Right kidney (tissue), 1 donor: ENCODE data around the gene ARFGAP2.

Experiments
- DNase-seq: peaks from one replicate; pipeline ENCODE4 v3.0.0-alpha.2; 2016

The ARFGAP2 gene

DNA sequence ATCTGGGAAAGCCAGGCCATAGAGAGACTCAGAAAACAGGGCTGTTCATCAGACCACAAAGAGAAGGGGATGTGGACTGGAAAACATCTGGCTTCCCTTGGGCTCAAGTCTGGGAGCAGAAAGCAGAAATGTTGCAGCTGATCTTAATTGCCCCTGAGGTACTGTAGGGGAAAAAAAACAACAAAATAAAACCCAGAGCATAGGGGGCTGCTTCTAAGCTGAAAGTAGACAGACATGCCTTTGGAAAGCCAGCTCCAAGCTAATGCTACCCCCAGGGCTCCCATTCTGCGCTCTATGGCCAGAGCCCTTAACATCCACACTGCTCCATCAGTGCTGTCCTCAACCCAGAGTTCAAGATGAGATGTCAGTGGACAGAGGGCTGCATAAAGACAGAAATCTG is 11.6 kb upstream of the ARFGAP2 start:
- DNase-seq = no peak

DNA sequence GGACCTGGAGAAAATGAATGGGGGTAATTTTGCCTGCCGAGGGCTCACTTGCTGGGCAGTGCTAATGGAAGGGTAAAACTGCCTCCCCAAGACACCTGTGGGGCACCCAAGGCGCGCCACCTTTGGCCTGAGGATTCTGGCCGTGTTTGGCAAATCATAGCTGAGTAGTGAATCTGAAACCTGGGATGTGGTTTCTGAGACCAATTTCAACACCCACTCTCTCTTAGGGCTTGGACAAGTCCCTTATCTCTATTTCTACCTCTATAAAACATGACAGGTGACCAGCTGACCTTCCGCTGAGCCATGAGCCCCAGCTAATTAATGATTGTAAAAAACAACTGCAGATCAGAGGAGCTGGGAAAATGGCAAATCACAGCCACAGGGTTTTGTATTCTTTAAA is 11.0 kb upstream of the ARFGAP2 start:
- peak; percentile 35 for DNase-seq

DNA sequence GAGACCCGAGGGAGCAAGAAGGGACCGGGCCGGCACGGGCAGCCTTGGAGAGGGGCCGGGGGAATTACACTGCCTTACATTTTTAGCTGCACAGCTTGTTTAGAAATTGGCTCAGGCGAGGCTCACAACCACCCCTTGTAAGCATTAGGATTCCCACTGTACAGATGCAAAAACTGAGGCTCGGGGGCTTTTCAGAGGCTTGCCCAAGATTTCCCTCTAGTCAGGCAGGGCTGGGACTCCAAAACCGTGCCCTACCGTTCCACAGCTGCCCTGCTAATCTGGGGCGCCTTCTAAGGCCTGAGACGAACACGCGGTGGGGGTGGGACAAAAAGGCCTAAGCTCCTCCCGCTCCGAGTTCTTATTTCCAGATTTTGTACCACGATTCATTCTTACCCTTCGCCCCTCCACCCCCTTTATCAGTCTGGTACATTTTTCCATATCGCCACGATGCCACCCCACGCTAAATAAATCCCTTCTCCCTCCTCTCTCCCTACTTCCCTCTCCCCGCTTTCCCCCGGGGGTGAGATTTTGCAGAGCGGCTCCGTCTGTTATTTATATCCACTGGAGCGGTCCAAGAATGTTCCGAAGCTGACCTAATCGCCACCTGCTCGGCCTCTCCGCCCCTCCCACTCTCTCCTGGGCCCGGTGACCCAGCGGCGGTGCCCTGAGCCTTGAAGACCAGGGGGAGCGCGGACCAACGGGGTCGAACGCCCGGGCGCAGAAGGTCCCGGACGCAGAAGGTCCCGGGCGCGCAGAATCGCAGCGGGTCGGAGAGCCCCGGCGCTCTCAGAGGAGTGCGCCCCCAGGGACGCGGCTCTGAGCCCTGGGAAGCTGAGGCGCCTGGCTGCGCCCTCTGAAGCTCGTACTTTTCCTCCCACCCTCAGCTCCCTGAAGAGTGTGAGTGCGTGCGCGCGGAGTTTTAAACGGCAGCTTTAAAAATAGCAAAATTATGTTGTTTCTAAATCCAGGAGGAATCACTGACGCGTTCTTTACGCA is 10.3 kb upstream of the ARFGAP2 start:
- peak; percentile 75 for DNase-seq

DNA sequence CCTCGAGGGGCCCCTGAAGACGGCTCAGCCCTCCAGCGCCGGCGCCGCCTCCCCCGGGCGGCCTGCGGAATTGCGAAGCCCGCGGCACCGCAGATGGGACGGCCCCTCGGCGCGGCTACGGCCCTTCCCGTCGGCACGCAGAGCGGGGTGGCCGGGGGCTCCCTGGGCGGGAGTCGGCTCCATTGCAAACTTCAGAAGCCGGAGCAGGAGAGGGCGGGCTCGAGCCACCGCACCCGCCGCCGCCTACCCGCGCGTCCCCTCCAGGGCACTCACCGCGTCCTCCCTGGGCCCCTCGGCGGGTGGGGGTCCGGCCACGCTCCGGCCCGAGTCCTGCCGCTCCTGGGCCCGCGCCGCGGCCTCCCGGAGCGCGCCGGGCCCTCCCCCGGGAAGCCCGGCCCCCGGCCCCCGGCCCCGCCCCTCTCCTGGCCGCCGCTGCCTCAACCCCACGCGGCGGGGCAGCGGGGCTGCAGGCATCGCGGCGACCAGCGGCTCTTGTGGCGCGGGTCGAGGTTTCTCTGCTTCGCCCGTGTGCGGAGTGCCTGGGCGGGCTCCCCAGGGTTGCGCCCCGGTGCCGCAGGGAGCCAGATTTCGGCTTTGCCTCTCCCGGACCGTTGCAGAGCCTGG is 9.5 kb upstream of the ARFGAP2 start, which contains the start of gene PACSIN3:
Gene PACSIN3 (minus strand): TSS at position 359 of the 624 bp plus-strand sequence. CDS start 3,707 bp downstream, outside the sequence.
- no peak for DNase-seq

DNA sequence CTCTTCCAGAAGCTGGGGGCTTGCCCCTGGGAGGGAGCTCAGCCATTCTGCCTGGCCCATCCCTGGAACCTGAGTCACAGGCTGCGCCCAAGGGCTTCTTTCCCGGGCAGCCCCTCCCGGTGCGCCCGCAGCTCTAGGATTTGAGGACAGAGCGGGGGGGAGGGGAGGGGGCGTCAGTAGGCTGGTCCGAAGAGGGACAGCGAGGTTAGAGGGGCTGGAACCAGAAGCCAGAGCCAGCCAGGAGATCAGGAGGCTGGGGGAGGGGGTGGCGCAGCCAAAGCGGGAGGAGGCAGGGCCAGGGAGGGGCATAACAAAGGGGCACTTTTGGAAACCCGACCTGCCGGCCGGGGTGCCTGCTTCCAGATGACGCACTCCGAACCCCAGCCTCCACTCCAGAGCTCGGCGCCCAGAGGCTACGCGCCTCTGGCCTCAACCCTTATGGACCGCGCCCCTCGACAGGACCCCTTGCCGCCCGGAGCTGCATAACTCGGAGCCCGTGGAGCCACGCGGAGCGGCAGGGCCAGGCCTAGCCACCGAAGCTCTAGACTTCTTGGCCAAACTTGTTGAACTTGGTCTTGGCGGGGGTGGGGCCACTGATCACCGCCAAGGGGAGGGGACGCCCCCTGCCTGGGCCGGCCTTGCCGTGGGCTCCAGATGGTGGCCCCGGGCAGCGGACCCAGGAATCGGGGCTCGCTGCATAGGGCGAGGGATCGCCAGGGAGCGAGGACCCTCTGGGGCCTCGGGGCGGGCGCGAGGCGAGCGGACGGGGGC is 8.8 kb upstream of the ARFGAP2 start:
- peak; percentile 87 for DNase-seq

DNA sequence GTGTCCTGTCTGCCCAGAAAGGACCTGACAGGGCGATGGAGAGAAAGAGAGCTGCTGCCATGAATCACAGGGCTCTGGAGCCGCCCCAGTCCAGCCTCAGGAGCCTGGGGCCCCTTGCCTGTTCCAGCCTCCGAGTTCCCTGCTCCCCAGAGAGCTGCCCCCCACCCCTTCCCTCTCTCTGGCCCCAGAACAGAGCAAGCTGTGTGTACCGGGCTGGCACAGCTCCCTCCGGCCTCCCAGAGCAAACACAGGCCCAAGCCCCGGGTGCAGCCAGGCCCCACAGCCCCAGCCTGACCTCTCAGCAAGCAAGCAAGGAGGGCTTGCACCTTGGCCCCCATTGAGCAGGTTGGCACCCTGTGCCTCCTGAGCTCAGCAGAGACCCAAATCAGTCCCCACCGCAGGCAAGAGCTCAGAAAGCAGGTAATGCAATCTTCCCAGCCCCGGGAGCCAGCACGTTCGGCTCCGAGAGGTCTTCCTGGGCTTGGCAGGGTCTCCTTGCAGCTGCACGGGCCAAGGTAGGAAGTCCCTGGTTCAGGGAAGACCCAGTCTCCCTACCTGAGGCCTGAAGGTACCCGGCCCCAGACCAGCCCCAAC is 8.1 kb upstream of the ARFGAP2 start:
- DNase-seq = peak; percentile 62

DNA sequence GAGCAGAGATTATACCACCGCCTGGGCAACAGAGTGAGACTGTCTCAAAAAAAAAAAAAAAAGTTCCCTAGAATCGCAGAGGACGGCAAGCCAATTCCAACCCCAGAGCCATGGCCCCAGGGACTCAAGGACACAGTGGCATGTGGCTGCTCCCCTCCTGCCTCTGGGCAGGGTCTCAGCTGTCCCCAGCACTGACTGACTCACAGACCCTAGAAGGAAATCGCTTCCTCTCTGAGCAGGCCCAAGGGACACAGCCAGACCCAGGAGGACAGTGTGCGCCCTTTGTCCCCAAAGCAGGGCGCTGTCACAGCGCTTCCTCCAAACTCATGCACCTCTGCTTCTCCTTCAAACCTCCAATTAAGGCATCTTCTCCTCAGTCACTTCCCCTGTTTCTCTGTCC is 7.3 kb upstream of the ARFGAP2 start:
- no peak for DNase-seq

DNA sequence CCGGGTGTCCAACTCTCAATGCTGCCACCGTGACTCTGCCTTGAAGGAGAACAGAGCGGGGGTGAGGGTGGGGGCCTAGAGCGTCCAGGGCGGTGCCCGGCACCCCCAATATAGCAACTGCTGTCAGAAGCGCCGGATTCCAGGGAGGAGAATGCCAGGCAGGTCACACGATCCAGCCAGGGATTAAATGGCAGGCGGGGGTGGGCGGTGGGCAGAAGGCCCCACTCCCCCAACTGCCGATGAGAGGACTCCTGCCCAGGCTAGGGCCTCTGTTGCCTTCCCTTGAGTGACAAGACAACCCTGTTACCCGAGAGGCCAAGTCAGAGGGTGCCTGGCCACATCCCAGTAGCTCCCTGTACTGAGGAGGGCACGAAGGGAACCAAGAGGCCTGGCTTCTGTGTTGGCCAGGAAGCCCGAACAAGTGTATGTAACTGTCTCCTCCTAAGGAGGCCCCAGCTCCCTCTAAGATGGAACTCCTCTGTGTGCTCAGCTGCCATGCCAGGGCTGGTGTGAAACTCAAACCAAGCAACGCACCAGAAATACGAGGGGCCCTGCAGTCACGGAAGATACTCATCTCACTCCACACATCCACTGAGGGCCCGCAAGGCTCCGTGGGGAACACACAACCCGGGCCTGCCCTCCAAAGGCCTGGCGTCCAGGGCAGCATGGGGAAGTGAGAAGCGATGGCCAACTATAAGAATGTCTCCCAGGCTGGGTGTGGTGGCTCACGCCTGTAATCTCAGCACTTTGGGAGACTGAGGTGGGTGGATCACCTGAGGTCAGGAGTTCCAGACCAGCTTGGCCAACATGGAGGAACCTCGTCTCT is 6.6 kb upstream of the ARFGAP2 start:
- no peak for DNase-seq

DNA sequence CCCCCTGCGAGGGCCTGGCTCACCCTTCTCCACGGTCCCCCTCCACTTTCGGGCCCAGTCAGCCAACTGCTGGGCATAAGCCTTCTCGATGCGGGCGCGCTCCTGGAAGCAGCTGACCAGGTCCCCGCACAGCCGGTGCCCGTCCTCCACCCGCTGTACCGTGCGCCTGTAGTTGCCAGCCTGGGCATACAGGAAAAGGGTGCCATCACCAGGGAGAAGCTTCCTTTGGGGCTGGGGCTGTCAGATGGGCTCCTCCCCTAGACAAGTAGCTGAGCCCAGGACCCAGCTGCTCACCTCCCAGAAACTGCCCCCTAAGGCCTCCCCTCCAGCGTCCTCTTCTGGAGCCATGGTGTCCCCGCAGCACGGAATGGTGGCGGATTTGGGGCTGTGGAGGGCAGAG is 5.7 kb upstream of the ARFGAP2 start:
- DNase-seq = no peak

DNA sequence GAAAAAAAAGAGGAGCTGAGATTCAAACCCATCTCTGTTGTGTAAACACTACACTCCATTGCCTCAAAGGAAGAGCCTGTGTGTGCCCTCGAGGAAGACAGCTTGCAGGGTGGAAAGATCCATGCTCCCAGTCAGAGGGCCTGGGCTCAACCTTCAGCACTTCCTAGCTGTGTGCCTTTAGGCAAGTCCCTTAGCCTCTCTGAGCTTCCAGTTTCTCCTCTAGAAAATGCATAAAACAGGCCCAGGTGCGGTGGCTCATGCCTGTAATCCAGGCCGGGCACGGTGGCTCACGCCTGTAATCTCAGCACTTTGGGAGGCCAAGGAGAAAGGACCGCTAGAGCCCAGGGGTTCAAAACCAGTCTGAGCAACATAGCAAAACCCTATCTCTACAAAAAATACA is 4.6 kb upstream of the ARFGAP2 start:
- no peak for DNase-seq

DNA sequence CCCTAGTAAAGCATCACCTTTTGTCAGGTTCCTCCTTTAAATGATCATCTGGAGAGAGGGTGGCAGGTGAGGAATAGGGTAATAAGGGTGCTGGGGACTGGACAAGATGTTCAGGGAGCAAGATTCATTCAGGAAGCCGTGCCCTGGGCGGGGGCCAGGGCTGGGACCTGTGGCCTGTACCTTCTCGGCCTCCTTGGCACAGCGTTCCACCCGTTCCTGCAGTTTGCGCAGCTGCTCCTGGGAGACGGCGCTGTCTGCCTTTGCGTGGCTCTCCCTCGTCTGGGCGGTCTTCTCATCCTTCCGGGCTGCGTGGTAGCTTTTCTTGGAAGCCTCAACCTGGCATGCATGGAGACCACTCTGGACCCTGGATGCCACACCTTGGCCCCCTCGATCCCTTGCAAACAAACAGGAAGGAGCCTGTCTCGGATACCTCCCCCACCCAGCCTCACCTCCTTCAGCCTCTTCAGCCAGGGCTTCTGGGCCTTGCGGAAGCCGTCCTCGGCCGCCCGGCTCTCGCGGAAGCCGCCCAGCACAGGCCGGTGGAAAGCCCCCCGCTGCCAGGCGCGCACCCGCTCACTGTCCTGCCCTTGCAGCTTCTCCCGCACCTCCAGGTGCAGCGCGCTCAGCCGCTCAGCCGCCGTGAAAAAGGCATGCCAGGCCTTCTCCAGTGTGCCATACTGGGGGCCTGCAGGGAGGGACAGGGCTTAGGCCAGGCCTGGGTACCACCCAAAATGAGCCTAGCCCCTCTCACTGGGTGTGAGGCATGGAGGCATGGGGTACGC is 3.5 kb upstream of the ARFGAP2 start:
- no peak for DNase-seq

DNA sequence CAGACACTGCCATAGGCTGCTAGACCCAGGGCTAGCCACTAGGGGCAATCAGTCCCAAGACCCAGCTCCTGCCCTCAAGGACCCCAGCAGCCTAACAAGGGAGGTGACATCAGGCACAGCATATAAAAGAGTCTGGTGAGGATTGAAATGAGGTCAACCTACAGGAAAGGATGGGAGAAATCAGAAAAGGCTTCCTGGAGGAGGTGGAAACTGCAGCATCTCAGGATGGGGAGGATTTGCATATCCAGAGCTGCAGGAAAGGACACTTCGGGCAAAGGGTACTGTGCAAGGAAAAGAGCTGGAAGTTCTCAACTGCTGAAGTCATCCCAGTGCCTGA is 2.9 kb upstream of the ARFGAP2 start:
- DNase-seq = no peak

DNA sequence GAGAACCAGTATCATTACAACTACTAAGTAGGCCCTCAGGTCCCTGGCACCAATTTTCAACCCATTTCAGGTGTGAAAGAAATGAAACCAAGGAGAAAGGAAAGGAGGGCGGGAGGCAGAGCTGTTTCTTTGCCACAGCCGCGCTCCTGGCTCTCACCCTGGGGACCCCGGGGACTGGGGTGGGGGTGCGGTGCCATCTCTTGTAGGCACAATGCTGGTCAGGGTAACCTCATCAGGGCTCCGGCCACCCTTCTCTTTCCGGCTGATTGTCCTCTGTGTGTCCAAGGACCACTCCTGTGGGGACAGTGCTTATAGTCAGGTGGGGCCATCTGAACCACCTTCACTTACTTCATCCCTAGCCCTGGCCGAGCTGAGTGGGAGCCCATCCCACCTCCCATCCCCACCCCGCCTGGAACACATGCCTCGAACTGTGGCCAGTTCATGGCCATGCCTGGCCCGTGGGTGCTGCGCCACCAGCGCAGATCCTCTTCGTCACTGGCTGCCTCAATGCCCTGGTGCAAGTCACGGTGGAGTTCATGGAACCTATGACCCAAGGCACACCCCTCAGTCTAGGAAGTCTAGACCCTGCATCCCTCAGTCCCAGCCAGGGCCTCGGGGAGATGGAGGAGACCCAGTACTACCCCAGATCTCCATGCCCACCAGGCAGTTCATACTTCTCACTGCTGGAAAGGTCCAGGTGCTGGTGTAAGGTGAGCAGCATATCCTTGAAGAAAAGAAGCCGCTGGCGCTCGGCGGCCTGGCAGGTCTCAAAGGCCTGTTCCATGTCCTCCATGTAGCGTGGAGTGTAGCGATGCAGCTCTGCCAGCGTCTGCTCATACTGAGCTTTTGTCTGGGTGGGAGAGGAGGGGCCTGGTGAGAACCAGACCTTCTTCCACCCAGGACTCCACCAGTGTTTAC is 2.3 kb upstream of the ARFGAP2 start:
- no peak for DNase-seq

DNA sequence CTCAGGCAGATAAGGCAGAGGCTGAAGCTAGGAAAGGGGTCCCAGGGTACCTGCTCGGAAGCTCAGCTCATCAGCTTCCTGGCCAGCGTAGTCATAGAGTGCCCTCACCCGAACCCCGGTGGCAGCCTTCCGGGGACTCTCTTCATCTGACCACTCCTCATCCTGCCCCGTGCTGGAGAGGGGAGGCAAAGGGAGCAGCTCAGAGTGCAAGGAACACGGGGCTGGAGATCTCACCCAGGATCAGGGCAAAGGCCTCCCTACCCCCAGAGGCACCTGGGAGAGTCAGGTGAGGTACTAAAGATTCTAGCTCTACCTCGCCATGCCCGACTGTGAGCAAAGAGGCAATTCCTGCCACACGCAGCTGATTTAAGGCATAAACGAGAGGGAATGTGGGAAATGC is 1.6 kb upstream of the ARFGAP2 start:
- DNase-seq = no peak

DNA sequence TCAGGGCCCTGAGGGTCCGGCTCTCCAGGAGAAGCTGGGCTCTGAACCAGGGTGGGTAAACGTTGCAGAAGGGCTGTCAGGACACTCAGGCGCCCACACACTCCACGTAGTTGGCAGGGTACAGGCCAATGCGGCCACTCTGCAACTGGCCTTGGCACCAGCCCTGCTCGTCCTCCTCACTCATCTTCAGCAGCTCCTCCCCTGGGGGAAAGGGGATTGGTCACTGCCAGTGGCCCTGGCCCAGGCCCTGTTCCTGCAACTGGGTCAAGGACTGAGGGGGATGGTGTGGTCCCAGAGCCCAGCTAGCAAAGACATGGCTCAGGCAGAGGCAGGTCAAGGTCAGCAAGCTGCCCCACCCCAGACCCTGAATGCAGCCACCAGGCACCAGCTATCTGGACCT is 1.2 kb upstream of the ARFGAP2 start:
- no peak for DNase-seq

DNA sequence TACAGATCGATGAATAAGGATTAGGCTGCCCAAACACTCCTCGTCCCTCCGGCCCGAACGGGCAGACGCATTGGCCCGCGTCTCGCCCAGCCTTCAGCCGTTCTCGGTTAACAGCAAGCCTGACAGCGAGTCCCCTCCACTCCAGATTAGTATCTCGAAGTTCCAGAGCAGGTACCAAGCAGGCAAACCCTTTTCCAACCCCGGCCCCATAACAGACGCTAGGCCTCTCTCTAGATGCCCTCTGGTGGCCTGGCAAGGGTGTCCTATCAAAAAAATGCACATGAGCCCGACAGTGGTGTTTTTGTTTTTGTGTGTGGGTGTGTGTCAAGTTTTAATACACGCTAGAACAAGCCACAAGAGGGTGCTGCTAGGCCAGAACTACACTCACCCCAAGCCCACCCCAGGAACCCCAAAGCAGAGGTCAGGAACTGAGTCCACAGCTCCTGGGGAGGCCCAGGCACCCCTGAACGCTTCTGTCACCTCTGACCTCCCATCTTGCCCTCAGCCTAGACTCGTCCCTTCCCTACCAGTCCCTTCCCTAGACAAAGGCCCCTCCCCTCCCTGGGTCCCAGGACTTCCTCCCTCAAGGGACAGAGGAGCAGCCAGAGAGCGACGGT is 658 bp upstream of the ARFGAP2 start:
- DNase-seq = no peak

DNA sequence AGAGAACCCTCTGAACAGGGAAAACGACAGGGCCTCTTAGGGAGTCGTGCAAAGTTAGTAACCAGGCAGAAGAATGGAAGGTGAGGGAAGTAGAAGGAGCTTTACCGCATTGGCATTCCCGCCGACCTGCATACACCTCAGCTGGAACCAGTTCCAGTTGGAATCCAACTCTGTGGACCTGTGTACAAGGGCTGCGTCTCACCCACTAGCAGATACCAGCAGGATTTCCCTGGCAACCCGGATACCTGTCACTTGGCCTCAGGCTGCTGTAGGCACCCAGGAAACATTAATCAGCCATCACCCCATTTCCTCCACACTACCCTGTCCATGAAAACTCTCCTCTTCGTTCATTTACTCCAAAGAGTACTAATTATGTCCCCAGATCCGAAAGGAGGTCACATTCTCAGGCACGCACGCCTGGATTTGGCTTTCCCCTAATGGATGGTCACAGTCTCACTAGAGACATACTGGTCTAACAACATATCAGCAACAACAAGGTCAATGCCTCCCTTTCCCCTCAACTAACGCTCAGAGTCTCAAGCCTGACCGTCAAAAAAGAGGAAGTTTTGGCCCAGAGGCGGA is 842 bp downstream of the ARFGAP2 start:
- DNase-seq = no peak

DNA sequence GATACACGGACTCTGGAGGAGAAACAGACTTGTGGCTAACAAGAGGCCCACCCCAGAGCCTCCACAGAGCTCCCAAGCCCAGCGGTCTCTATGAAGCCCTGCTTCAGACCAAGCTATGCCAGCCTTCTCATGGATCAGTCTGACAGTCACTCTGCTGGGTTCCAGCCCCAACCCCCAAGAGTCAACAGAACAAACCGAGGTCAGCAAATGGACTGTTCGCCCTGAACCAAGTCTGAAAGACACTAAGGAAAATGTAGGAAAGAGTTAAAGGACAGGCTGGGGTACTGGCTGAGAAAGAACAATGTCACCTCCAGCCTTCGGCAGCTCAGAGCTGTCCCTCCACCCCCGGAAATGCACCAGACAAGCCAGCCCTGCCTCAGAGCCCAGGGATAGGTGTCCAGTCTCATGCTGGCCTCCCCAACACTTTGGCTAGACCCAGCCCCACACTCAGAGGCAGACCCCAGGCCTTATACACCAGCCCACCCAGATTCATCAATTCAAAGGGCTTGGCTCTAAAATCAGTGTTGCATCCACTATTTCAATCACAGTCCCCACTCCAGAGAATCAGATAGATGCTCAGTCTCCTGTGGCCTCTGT is 3.8 kb downstream of the ARFGAP2 start:
- no peak for DNase-seq
